ENCODE measurements around the gene MIER1.

MIER1 gene

DNA sequence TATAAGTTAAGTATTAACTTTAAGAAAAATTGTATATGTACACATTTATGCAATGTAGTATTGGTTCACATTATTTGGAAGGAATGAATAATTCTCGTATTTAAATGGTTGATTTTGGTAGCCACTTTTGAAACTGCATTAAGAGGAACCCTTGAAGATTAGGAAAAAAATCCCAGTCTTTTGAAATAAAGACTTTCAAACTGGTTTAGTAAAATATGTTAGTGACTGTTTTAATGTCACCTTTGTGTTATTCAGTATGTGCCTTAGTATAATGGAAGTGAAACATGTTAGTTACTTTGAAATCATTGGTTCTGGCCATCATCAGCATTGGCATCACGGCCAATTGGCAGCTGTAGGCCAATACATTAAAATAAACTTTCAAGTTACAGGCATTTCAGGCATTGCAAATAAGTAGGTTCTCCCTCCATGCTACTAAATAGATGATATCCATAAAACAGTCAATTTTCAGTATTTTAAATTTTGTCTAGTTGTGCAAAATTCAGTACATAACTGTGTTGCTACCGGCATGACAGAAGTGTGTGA lies 4.4 kb downstream of the MIER1 start:
- TF ChIP-seq, protein P1, sequence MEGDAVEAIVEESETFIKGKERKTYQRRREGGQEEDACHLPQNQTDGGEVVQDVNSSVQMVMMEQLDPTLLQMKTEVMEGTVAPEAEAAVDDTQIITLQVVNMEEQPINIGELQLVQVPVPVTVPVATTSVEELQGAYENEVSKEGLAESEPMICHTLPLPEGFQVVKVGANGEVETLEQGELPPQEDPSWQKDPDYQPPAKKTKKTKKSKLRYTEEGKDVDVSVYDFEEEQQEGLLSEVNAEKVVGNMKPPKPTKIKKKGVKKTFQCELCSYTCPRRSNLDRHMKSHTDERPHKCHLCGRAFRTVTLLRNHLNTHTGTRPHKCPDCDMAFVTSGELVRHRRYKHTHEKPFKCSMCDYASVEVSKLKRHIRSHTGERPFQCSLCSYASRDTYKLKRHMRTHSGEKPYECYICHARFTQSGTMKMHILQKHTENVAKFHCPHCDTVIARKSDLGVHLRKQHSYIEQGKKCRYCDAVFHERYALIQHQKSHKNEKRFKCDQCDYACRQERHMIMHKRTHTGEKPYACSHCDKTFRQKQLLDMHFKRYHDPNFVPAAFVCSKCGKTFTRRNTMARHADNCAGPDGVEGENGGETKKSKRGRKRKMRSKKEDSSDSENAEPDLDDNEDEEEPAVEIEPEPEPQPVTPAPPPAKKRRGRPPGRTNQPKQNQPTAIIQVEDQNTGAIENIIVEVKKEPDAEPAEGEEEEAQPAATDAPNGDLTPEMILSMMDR (IDR thresholded peaks at IDR 0.05; ENCODE audit: insufficient read depth, low read length, poor library complexity, severe bottlenecking): no peak
- TF ChIP-seq EZH2phosphoT487 (conservative IDR thresholded peaks at IDR 0.05; ENCODE audit: low read length): no peak
- Histone ChIP-seq H3K27ac (ENCODE audit: low read depth, low read length) (no peak overlapping the region), H3F3A (ENCODE audit: insufficient read depth) (peaks cover 33% of the 10 kb centered on the region), H2AFZ (ENCODE audit: low read depth, low read length, severe bottlenecking) (no peak overlapping the region), H3K9me3 (ENCODE audit: insufficient read depth, low read length) (no peaks in the 10 kb centered on the region), H3K4me2 (ENCODE audit: low read depth, low read length, poor library complexity, severe bottlenecking) (peak overlapping the region; percentile 88), H3K9ac (ENCODE audit: low read length) (peak overlapping the region; percentile 91), H3K36me3 (ENCODE audit: low read length) (no peaks in the 10 kb centered on the region), H4K20me1 (ENCODE audit: low read depth, low read length) (peaks cover 24% of the 10 kb centered on the region), H3K4me3 (ENCODE audit: insufficient read depth, low read length, poor library complexity, severe bottlenecking) (peak overlapping the region; percentile 39), H3K27me3 (ENCODE audit: low read length) (no peaks in the 10 kb centered on the region), H3K79me2 (ENCODE audit: insufficient read depth, low read length) (peaks cover 77% of the 10 kb centered on the region), H3K9me2 (replicated peaks; ENCODE audit: insufficient read depth, low read length) (no peaks in the 10 kb centered on the region)

DNA sequence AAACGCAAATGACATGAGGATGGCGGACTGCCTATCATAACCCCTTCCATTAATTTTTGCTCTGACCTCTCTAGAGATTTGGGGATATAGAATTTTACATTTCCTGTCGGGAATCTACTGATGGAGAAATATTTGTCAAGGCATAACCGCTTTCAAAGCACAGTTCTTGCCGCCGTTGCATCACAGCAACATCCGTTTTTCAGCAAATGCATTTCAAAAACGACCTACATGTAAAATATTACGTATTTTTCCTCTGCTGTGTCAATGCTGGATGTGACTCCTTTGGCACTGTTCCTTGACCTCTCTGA lies 4.9 kb downstream of the MIER1 start:
- Histone ChIP-seq H3K9ac (ENCODE audit: low read length) (peak overlapping the region; percentile 91), H3K27ac (ENCODE audit: low read depth, low read length) (no peak overlapping the region), H2AFZ (ENCODE audit: low read depth, low read length, severe bottlenecking) (no peak overlapping the region), H3K36me3 (ENCODE audit: low read length) (no peaks in the 10 kb centered on the region), H3K9me2 (replicated peaks; ENCODE audit: insufficient read depth, low read length) (no peaks in the 10 kb centered on the region), H3K27me3 (ENCODE audit: low read length) (no peaks in the 10 kb centered on the region), H3K9me3 (ENCODE audit: insufficient read depth, low read length) (no peaks in the 10 kb centered on the region), H3F3A (ENCODE audit: insufficient read depth) (peaks cover 33% of the 10 kb centered on the region), H3K4me3 (ENCODE audit: insufficient read depth, low read length, poor library complexity, severe bottlenecking) (peak overlapping the region; percentile 39), H4K20me1 (ENCODE audit: low read depth, low read length) (peaks cover 27% of the 10 kb centered on the region), H3K4me2 (ENCODE audit: low read depth, low read length, poor library complexity, severe bottlenecking) (peak overlapping the region; percentile 88), H3K79me2 (ENCODE audit: insufficient read depth, low read length) (peaks cover 81% of the 10 kb centered on the region)
- TF ChIP-seq, protein P1 (IDR thresholded peaks at IDR 0.05; ENCODE audit: insufficient read depth, low read length, poor library complexity, severe bottlenecking): no peak
- no peak for TF ChIP-seq EZH2phosphoT487 (conservative IDR thresholded peaks at IDR 0.05; ENCODE audit: low read length)

DNA sequence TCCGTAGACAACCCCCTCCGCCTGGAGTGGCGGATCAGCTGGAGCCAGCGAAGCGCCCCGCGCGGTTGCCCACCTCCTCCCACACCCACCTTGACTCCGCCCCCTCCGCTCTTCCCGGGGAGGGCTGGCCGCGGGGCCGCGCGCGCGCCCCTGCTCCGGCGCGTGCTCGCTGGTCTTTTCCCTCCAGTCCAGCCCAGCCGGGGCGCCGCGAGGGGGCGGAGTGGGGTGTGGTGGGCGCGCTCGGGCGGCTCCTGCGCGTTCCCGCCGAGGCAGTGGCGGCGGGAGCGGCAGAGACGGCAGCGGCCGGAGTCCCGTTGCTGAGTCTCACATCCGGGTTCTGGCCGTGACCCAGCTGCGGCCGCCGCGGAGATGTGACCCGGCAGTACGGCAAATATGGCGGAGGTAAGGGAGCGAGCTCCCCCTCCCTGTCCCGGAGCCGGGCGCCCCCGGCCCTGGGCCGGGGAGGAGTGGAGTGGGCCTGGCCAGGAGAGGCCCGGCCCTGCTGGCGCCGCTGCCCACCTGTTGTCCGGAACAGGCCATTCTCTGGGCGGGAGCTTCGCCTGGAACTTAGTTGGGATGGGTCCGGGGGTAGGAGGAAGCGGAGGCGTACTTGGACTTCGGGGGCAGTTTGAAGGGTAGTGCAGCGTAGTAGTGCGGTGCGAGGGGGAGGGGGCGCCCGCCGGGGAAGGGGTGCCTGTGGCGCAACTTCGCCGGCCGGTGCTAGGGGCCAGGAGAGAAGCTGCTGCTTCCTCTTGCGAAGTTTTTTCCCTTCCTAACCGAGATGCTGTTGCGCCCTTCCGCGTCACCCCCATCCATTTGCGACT lies 5.4 kb downstream of the MIER1 start:
- H3K27ac ChIP-seq (ENCODE audit: low read depth, low read length): peak overlapping the region; percentile 80
- H3K79me2 ChIP-seq (ENCODE audit: insufficient read depth, low read length): peaks cover 86% of the 10 kb centered on the region
- H2AFZ ChIP-seq (ENCODE audit: low read depth, low read length, severe bottlenecking): peak overlapping the region; percentile 68
- no peaks in the 10 kb centered on the region for H3K9me2 ChIP-seq (replicated peaks; ENCODE audit: insufficient read depth, low read length)
- TF ChIP-seq, protein P1 (IDR thresholded peaks at IDR 0.05; ENCODE audit: insufficient read depth, low read length, poor library complexity, severe bottlenecking): no peak
- TF ChIP-seq EZH2phosphoT487 (conservative IDR thresholded peaks at IDR 0.05; ENCODE audit: low read length): no peak
- no peaks in the 10 kb centered on the region for H3K27me3 ChIP-seq (ENCODE audit: low read length)
- H3F3A ChIP-seq (ENCODE audit: insufficient read depth): peaks cover 33% of the 10 kb centered on the region
- peak overlapping the region; percentile 91 for H3K9ac ChIP-seq (ENCODE audit: low read length)
- no peaks in the 10 kb centered on the region for H3K9me3 ChIP-seq (ENCODE audit: insufficient read depth, low read length)
- peak overlapping the region; percentile 96 for H3K4me2 ChIP-seq (ENCODE audit: low read depth, low read length, poor library complexity, severe bottlenecking)
- H4K20me1 ChIP-seq (ENCODE audit: low read depth, low read length): peaks cover 33% of the 10 kb centered on the region
- H3K4me3 ChIP-seq (ENCODE audit: insufficient read depth, low read length, poor library complexity, severe bottlenecking): peak overlapping the region; percentile 94
- H3K36me3 ChIP-seq (ENCODE audit: low read length): no peaks in the 10 kb centered on the region

Data from SU-DHL-6 (cell line).